Bronchial epithelial cell (primary cell): ENCODE data around the gene MBLAC1. TPM values are rescaled to one million over a fixed set of nuclear protein-coding genes. Genes with fewer than 3 reads are reported as not detected.
A peak's percentile ranks its signal among the peaks of the same experiment; 100 is the strongest.

Experiments used
- DNase-seq: peaks from one replicate; pipeline ENCODE4 v3.0.0-alpha.2; 2010; ENCODE audit warnings: low read depth
- FAIRE-seq: peaks from 2 replicates; lab custom pipeline; 2011; peaks lifted over from hg19 to GRCh38; lab: Jason Lieb, UNC
- H3K27me3 ChIP-seq: 2 replicates; pipeline ENCODE4 v1.5.1; 2011; ENCODE audit warnings: low read length; ENCODE audit not compliant: control insufficient read depth, insufficient read depth
- H3K36me3 ChIP-seq: 2 replicates; pipeline ENCODE4 v1.5.1; 2011; ENCODE audit warnings: low read length; ENCODE audit not compliant: control insufficient read depth, insufficient read depth
- H3K4me3 ChIP-seq: 2 replicates; pipeline ENCODE4 v1.5.1; 2011; ENCODE audit warnings: mild to moderate bottlenecking, low read depth, low read length, control low read depth
- total RNA-seq: library from RNA; depleted of rRNA; stranded (reverse); fragments of >200 nt; gene quantifications from 2 replicates; pipeline ENCODE4 v1.2.1, GENCODE V29; 2014
- TF ChIP-seq, protein P1 (sequence below): IDR thresholded peaks from 2 replicates; pipeline ENCODE4 v1.5.1; 2011; ENCODE audit warnings: mild to moderate bottlenecking, moderate library complexity, low read length, control low read depth, inconsistent platforms; ENCODE audit not compliant: insufficient read depth, severe bottlenecking

The MBLAC1 gene
- total RNA-seq, 1 donor from 2014 or later, result 1.6 TPM

DNA sequence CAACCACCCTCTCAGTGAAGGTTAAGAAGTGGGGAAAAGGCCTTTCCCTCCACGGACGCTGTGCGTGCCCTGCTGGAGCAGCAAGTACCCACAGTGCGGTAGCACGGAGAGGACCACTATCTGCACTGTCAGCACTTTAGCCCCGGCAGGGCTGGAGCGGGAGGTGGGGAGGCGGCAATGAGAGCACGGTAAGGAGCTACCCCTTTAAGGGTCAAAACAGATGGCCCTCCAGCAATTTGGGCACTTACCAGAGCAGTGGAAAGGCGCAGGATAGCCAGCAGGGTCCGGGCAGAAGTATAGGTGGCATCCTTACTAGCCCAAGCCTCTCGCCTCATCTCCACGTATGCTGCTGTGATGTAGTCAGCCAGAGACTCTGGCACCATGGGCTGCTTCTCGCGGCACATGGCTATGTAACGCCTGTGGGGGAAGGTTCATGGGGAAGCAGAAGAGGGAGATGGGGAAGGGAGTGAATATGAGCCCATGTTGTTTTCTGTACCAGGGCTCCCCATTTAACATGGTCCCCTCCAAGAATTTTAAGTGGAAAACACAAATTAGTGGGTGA lies 32.8 kb upstream of the MBLAC1 start:
- no peak overlapping the region for H3K4me3 ChIP-seq
- FAIRE-seq, result no peak
- DNase-seq, result no peak
- TF ChIP-seq, protein P1, sequence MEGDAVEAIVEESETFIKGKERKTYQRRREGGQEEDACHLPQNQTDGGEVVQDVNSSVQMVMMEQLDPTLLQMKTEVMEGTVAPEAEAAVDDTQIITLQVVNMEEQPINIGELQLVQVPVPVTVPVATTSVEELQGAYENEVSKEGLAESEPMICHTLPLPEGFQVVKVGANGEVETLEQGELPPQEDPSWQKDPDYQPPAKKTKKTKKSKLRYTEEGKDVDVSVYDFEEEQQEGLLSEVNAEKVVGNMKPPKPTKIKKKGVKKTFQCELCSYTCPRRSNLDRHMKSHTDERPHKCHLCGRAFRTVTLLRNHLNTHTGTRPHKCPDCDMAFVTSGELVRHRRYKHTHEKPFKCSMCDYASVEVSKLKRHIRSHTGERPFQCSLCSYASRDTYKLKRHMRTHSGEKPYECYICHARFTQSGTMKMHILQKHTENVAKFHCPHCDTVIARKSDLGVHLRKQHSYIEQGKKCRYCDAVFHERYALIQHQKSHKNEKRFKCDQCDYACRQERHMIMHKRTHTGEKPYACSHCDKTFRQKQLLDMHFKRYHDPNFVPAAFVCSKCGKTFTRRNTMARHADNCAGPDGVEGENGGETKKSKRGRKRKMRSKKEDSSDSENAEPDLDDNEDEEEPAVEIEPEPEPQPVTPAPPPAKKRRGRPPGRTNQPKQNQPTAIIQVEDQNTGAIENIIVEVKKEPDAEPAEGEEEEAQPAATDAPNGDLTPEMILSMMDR, result no peak
- peaks cover 57% of the 10 kb centered on the region for H3K36me3 ChIP-seq
- no peaks in the 10 kb centered on the region for H3K27me3 ChIP-seq

DNA sequence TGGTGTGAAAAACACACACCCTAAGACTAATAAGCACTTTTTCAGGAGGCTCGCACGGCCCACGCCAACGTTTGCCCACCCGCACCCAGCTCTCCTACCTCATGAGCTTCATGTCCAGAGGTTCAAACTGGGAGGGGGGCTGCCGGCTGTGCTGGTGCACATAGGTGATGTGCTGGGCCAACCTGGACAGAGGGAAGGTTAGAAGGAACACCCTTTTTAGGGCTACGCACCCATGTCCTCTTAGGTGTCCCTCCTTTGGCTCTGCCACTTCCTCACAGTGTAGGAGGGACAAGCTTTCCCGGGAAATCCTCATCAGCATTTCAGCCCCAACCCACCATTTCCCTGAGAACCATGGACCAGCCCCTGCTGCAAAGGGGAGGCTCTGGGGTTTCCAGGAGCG lies 31.5 kb upstream of the MBLAC1 start:
- TF ChIP-seq, protein P1, result no peak
- Histone ChIP-seq H3K36me3 (peaks cover 59% of the 10 kb centered on the region), H3K27me3 (no peaks in the 10 kb centered on the region), H3K4me3 (no peak overlapping the region)
- no peak for FAIRE-seq
- DNase-seq, result no peak

DNA sequence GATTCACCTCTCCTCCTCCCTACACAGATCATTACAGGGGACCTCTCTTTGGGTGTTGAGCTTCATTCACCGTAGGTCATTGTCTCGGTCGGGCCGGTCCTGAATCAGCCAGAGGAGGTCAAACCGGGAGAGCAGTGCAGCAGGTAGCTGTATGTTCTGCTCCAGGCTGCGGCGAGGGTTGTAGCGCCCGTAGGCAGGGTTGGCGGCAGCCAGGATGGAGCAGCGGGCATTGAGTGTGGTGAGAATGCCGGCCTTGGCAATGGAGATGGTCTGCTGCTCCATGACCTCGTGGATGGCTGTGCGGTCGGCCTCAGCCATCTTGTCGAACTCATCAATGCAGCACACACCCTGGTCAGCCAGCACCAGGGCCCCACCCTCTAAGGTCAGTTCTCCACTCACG lies 31.1 kb upstream of the MBLAC1 start:
- Histone ChIP-seq H3K4me3 (no peak overlapping the region), H3K36me3 (peaks cover 56% of the 10 kb centered on the region), H3K27me3 (no peaks in the 10 kb centered on the region)
- TF ChIP-seq, protein P1, result no peak
- DNase-seq (no peak), FAIRE-seq (no peak)

DNA sequence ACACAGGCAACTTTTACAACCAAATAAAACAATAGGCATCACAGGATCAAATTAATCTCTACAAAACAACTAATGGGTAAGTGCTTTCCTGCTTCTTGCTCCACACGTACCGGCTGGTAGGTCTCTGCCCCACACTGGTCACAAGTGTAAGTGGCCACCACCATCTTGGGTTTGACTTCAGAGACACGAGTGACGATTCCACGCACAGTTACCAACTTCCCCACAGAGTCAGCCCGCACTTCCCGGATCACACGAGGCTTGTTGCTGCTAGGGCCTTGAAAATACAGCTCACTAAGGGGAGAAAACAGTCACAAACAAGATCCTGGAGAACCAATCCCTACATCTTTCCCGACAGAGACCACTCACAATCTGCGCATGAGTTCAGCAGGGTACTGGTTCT lies 27.9 kb upstream of the MBLAC1 start:
- FAIRE-seq (no peak), DNase-seq (no peak)
- no peak overlapping the region for H3K4me3 ChIP-seq
- peaks cover 36% of the 10 kb centered on the region for H3K36me3 ChIP-seq
- H3K27me3 ChIP-seq, result no peaks in the 10 kb centered on the region
- TF ChIP-seq, protein P1, result no peak

DNA sequence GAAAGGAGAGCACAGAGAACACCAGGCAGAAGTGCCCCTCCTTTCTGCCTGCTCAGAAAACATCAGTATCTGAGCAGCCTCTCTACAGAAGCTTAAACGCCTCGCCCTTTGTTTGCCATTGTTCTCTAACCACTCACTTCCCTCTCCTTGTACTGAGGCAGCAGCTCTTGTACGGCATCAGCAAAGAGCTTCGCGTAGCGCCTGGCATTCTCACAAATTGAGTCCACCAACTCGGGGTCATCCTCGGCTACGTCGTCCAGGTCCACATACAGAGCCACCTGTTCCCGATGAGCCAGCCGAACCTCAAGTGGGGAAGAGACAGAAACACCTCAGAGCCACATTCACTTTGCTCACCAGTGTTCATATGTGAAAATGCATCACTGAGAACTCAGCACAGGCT lies 27.3 kb upstream of the MBLAC1 start:
- no peak for DNase-seq
- Histone ChIP-seq H3K4me3 (peak overlapping the region; percentile 69), H3K27me3 (no peaks in the 10 kb centered on the region), H3K36me3 (peaks cover 33% of the 10 kb centered on the region)
- TF ChIP-seq, protein P1, result no peak
- FAIRE-seq, result no peak

DNA sequence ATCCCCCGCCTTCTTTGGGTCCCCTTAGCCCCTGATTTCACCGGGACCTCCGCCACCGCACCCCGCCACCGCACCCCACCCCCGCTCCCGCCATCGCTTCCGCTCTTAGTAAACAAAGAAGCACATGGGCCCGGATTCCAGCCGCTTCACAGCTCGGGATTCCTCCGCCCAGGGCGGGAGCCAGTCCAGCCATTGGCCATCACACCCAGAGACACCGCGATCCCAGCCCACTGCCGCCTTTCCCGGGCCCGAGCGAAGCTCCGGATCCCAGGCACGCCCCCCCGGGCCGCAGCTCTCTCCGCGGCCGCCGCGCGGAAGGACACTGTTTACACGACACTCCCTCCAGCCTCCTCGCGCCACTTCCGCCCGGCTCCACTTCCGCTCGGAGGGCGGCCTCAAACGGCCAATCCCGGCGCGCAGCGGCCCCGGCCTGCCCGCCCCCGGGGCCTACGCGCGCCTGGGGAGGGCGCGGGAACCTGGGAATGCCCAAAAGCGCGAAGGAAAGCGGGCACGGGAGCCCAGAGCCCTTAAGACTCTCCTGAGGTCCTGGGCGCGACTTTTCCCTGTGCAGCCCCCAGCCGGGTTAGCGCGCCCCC lies 26.2 kb upstream of the MBLAC1 start:
- H3K27me3 ChIP-seq, result no peaks in the 10 kb centered on the region
- FAIRE-seq (no peak), DNase-seq (peak; percentile 81)
- TF ChIP-seq, protein P1, result no peak
- peak overlapping the region; percentile 69 for H3K4me3 ChIP-seq
- H3K36me3 ChIP-seq, result peaks cover 34% of the 10 kb centered on the region
